Mesenchymal stem cell (in vitro differentiated cells and primary cell): ENCODE data around the gene TMEM218.

Experiments used
- DNase-seq: peaks from one replicate; pipeline ENCODE4 v3.0.0-alpha.2; 2013
- H2AFZ ChIP-seq: one replicate; pipeline ENCODE4 v1.6.1; 2013; ENCODE audit warnings: low read depth, mild to moderate bottlenecking, control low read depth, inconsistent platforms, low read length, moderate library complexity
- H2AK5ac ChIP-seq: 2 replicates; pipeline ENCODE4 v1.6.1; 2013; ENCODE audit warnings: low read length, moderate library complexity, mild to moderate bottlenecking, inconsistent platforms; ENCODE audit not compliant: severe bottlenecking
- H2BK120ac ChIP-seq: one replicate; pipeline ENCODE4 v1.6.1; 2013; ENCODE audit warnings: low read depth, mild to moderate bottlenecking, inconsistent platforms, low read length, moderate library complexity
- H2BK12ac ChIP-seq, 2 experiments: one replicate each; pipeline ENCODE4 v1.6.1; 2013; ENCODE audit warnings: inconsistent platforms in 2 of 2, low read length in 2 of 2, mild to moderate bottlenecking in 2 of 2, moderate library complexity in 2 of 2, control low read depth in 1 of 2
- H2BK15ac ChIP-seq: one replicate; pipeline ENCODE4 v1.6.1; 2013; ENCODE audit warnings: mild to moderate bottlenecking, low read depth, inconsistent platforms; ENCODE audit not compliant: poor library complexity, severe bottlenecking
- H2BK5ac ChIP-seq: 2 replicates; pipeline ENCODE4 v1.6.1; 2013; ENCODE audit warnings: low read depth, mild to moderate bottlenecking, low read length, control low read depth, inconsistent platforms; ENCODE audit not compliant: poor library complexity, severe bottlenecking
- H3K14ac ChIP-seq, 2 experiments: one replicate each; pipeline ENCODE4 v1.6.1; 2013; ENCODE audit warnings: inconsistent platforms in 2 of 2, low read length in 2 of 2, control low read depth in 1 of 2, mild to moderate bottlenecking in 1 of 2, moderate library complexity in 1 of 2
- H3K18ac ChIP-seq, 2 experiments: one replicate each; pipeline ENCODE4 v1.6.1; 2013; ENCODE audit warnings: inconsistent platforms in 2 of 2, low read length in 2 of 2, control low read depth in 1 of 2, low read depth in 1 of 2, mild to moderate bottlenecking in 1 of 2
- H3K23ac ChIP-seq, 2 experiments: one replicate each; pipeline ENCODE4 v1.6.1; 2013; ENCODE audit warnings: inconsistent platforms in 2 of 2, low read length in 2 of 2, mild to moderate bottlenecking in 2 of 2, moderate library complexity in 2 of 2, control low read depth in 1 of 2
- H3K27ac ChIP-seq: 2 replicates; pipeline ENCODE4 v1.5.1; 2013; ENCODE audit warnings: mild to moderate bottlenecking, moderate library complexity, low read length, control low read depth, inconsistent platforms; ENCODE audit not compliant: poor library complexity, severe bottlenecking
- H3K27me3 ChIP-seq, 2 experiments: 2 replicates each; pipeline versions ENCODE4 v1.6.1 to v1.7.0; 2013; ENCODE audit warnings: low read length in 2 of 2, mild to moderate bottlenecking in 2 of 2, moderate library complexity in 2 of 2, control low read depth in 1 of 2, inconsistent platforms in 1 of 2; ENCODE audit not compliant: control insufficient read depth in 1 of 2, insufficient read depth in 1 of 2
- H3K36me3 ChIP-seq, 2 experiments: 2 replicates each; pipeline versions ENCODE4 v1.6.1 to v1.7.0; 2013; ENCODE audit warnings: low read length in 2 of 2, control low read depth in 1 of 2, inconsistent platforms in 1 of 2, low read depth in 1 of 2, mild to moderate bottlenecking in 1 of 2; ENCODE audit not compliant: insufficient read depth in 2 of 2, control insufficient read depth in 1 of 2
- H3K4ac ChIP-seq, 2 experiments: one replicate each; pipeline ENCODE4 v1.6.1; 2013; ENCODE audit warnings: inconsistent platforms in 2 of 2, low read length in 2 of 2, mild to moderate bottlenecking in 2 of 2, moderate library complexity in 2 of 2, control low read depth in 1 of 2, low read depth in 1 of 2
- H3K4me1 ChIP-seq: 2 replicates; pipeline ENCODE4 v1.6.1; 2013; ENCODE audit warnings: low read depth, low read length, control low read depth; ENCODE audit not compliant: control insufficient read depth, insufficient read depth
- H3K4me2 ChIP-seq: 2 replicates; pipeline ENCODE4 v1.6.1; 2013; ENCODE audit warnings: low read length, mild to moderate bottlenecking, inconsistent platforms; ENCODE audit not compliant: poor library complexity, severe bottlenecking
- H3K4me3 ChIP-seq, 2 experiments: 2 replicates each; pipeline versions ENCODE4 v1.5.1 to v1.7.0; 2013; ENCODE audit warnings: low read length in 2 of 2, mild to moderate bottlenecking in 2 of 2, control low read depth in 1 of 2, low read depth in 1 of 2; ENCODE audit not compliant: insufficient read depth in 1 of 2
- H3K79me1 ChIP-seq: replicated peaks from 2 replicates; pipeline ENCODE4 v1.6.1; 2013; ENCODE audit warnings: mild to moderate bottlenecking, control low read depth, low read length, inconsistent platforms; ENCODE audit not compliant: poor library complexity, severe bottlenecking
- H3K9ac ChIP-seq: 2 replicates; pipeline ENCODE4 v1.7.0; 2013; ENCODE audit warnings: mild to moderate bottlenecking, low read length, moderate library complexity
- H3K9me3 ChIP-seq: 2 replicates; pipeline ENCODE4 v1.7.0; 2013; ENCODE audit warnings: mild to moderate bottlenecking, low read length; ENCODE audit not compliant: control insufficient read depth
- H4K8ac ChIP-seq: one replicate; pipeline ENCODE4 v1.6.1; 2013; ENCODE audit warnings: inconsistent platforms, mild to moderate bottlenecking, low read length, moderate library complexity
- H4K91ac ChIP-seq: one replicate; pipeline ENCODE4 v1.6.1; 2013; ENCODE audit warnings: mild to moderate bottlenecking, low read length, inconsistent platforms
- WGBS: methylation state at CpG from one replicate; pipeline ENCODE4 v1.1.7; 2013; ENCODE audit warnings: mixed read lengths; 5-methylcytosine and 5-hydroxymethylcytosine counted together

TMEM218 gene

DNA sequence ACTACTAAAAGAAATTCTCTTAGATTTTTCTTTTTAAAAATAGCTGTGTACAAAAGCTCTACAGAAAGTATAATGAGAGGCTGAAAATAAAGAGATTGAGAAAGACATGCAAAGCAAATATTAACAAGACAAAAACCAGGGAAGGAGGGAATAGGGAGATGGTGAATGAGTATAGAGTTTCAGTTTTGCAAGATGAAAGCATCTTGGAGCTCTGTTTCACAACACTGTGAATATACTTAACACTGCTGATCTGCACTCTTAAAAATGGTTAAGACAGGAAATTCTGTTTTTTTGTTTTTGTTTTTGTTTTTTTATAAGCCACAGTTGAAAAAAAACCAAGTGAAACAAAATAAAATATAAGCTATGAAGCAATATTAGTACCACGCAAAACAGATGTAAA is 5.5 kb downstream of the TMEM218 start:
- Histone ChIP-seq H3K9ac (no peak overlapping the region), H2BK15ac (no peak overlapping the region), H3K23ac (no peak overlapping the region), H3K4ac (no peak overlapping the region), H4K8ac (no peak overlapping the region), H2BK120ac (no peak overlapping the region), H3K79me1 (peaks cover 21% of the 10 kb centered on the region), H2AK5ac (no peak overlapping the region), H3K18ac (no peak overlapping the region), H3K4me3 (no peak overlapping the region), H3K4me1 (peaks cover 3% of the 10 kb centered on the region), H3K27me3 (no peaks in the 10 kb centered on the region), H4K91ac (no peak overlapping the region), H2BK12ac (no peak overlapping the region), H3K27ac (no peak overlapping the region), H2BK5ac (no peak overlapping the region), H3K36me3 (peaks cover 5 to 6% of the 10 kb centered on the region in 2 experiments), H2AFZ (no peak overlapping the region), H3K14ac (no peak overlapping the region), H3K4me2 (no peak overlapping the region), H3K9me3 (no peaks in the 10 kb centered on the region)
- DNase-seq: peak; percentile 13
- 100% methylated on average over 1 of the region's 1 CpG for whole genome bisulfite sequencing

DNA sequence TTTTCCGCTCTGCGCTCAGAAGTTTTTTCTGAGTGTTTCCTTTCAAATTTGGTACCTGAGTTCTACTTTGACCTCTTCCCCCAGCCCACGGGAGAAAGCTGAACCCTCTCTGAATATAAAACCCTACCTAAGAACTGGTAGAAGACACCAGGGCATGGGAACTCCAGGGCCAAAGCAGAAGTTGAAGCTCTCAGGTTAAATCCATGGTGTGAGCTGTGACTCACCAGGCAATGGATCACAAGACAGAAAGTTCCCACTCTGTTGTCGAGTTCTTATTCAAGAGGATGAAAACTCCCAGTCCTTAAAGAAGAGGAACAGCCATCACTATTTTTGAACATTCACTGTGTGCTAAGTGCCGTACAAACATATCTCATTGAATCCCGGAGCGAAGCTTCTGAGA is 8.9 kb downstream of the TMEM218 start:
- peak; percentile 29 for DNase-seq
- H2AFZ ChIP-seq: no peak overlapping the region
- no peak overlapping the region for H2BK15ac ChIP-seq
- no peaks in the 10 kb centered on the region for H3K27me3 ChIP-seq
- H3K18ac ChIP-seq: no peak overlapping the region
- H4K91ac ChIP-seq: no peak overlapping the region
- no peak overlapping the region for H3K4ac ChIP-seq
- H3K36me3 ChIP-seq: peaks cover 5 to 36% of the 10 kb centered on the region in 2 experiments
- no peak overlapping the region for H3K4me2 ChIP-seq
- no peak overlapping the region for H3K27ac ChIP-seq
- no peak overlapping the region for H3K23ac ChIP-seq
- H3K79me1 ChIP-seq: peaks cover 17% of the 10 kb centered on the region
- H3K9ac ChIP-seq: no peak overlapping the region
- no peak overlapping the region for H2BK12ac ChIP-seq
- H3K14ac ChIP-seq: no peak overlapping the region
- H2BK120ac ChIP-seq: peak overlapping the region; percentile 23
- H2AK5ac ChIP-seq: no peak overlapping the region
- H4K8ac ChIP-seq: no peak overlapping the region
- WGBS: 89% methylated on average over 4 of the region's 7 CpGs
- peaks cover 3% of the 10 kb centered on the region for H3K4me1 ChIP-seq
- no peak overlapping the region for H3K4me3 ChIP-seq
- no peaks in the 10 kb centered on the region for H3K9me3 ChIP-seq
- no peak overlapping the region for H2BK5ac ChIP-seq

DNA sequence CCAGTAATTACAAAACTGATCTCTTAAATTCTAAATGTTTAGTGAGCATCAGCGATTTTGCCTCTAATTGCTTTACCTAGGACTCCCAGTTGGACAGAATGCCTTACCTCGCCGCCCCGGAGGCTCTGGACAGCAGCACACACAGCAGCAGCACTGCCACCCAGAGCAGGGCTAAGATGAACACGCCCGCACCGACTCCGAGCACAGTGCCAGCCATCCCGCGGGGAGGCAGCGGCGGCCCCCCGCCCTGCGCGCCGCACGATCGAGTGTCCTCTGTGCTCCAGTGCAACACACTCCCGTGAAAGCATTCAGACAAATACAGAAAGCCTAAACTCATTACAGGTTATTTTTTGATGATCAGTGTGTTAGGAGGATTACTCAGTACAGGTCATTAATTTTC is 9.4 kb downstream of the TMEM218 start:
- 94% methylated on average over 18 of the region's 19 CpGs for WGBS
- no peak for DNase-seq
- peaks cover 3% of the 10 kb centered on the region for H3K4me1 ChIP-seq
- peak overlapping the region in 1 of 2 experiments; percentile 68 for H3K18ac ChIP-seq
- H3K27me3 ChIP-seq: no peaks in the 10 kb centered on the region
- H3K14ac ChIP-seq: no peak overlapping the region
- peak overlapping the region; percentile 23 for H2BK120ac ChIP-seq
- peak overlapping the region; percentile 35 for H2BK5ac ChIP-seq
- no peak overlapping the region for H3K27ac ChIP-seq
- no peak overlapping the region for H3K4me3 ChIP-seq
- peaks cover 17% of the 10 kb centered on the region for H3K79me1 ChIP-seq
- no peaks in the 10 kb centered on the region for H3K9me3 ChIP-seq
- H3K4me2 ChIP-seq: no peak overlapping the region
- no peak overlapping the region for H2AK5ac ChIP-seq
- peaks cover 5 to 41% of the 10 kb centered on the region in 2 experiments for H3K36me3 ChIP-seq
- H4K8ac ChIP-seq: peak overlapping the region; percentile 80
- peak overlapping the region; percentile 90 for H2BK15ac ChIP-seq
- H3K23ac ChIP-seq: no peak overlapping the region
- H4K91ac ChIP-seq: peak overlapping the region; percentile 57
- peak overlapping the region in 1 of 2 experiments; percentile 83 for H2BK12ac ChIP-seq
- no peak overlapping the region for H3K9ac ChIP-seq
- H2AFZ ChIP-seq: no peak overlapping the region
- no peak overlapping the region for H3K4ac ChIP-seq

DNA sequence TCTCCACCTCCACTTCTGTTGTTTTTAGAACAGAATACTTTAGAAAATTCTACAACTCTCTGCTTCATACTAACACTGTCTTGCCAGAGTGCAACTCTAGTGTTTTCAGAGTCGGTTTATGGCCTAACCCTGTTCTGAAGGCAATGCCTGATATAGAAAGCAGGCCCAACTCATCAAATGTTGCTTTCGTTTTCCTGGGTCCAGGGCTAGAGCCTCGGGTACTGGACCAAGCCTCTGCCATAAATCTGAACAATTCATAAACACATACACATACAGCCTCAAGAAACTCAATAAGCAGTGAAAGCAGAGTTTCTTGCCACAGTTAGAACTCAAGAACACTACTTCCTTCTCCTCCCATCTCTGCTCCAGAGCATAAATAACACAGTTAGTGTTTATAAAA is 9.8 kb downstream of the TMEM218 start:
- Histone ChIP-seq H3K23ac (no peak overlapping the region), H3K4me1 (peaks cover 3% of the 10 kb centered on the region), H3K9me3 (no peaks in the 10 kb centered on the region), H3K14ac (no peak overlapping the region), H2AFZ (no peak overlapping the region), H3K27me3 (no peaks in the 10 kb centered on the region), H3K9ac (no peak overlapping the region), H4K91ac (no peak overlapping the region), H2AK5ac (no peak overlapping the region), H3K4me3 (no peak overlapping the region), H3K18ac (no peak overlapping the region), H4K8ac (no peak overlapping the region), H3K4me2 (no peak overlapping the region), H2BK5ac (no peak overlapping the region), H3K79me1 (peaks cover 17% of the 10 kb centered on the region), H3K4ac (no peak overlapping the region), H3K36me3 (peaks cover 5 to 45% of the 10 kb centered on the region in 2 experiments), H2BK120ac (no peak overlapping the region), H3K27ac (no peak overlapping the region), H2BK15ac (no peak overlapping the region), H2BK12ac (no peak overlapping the region)
- WGBS: 33% methylated on average over 3 of the region's 3 CpGs
- DNase-seq: peak; percentile 73
